Fibroblast of skin of back (primary cell): Measurements from ENCODE around the gene FOXD4L6. TPM values are rescaled to one million over a fixed set of nuclear protein-coding genes. Genes with fewer than 3 reads are reported as not detected.
"Not testable (repeated sequence)": the region's sequence is repeated elsewhere in the genome, so short reads cannot be mapped to it uniquely, and the experiment has no call there.

Experiments
- DNase-seq: peaks from one replicate; pipeline ENCODE4 v3.0.0-alpha.2; 2013
- polyA plus RNA-seq, 2 experiments: library from polyadenylated mRNA; unstranded; fragments of 120-200 nt; gene quantifications; one replicate each; pipeline ENCODE4 v1.2.1, GENCODE V29; 2013; ENCODE audit not compliant: insufficient read length in 2 of 2

FOXD4L6 gene
- polyA plus RNA-seq (2013, experiment 1 of 2; ENCODE audit: insufficient read length): not detected
- not detected for polyA plus RNA-seq (2013, experiment 2 of 2; ENCODE audit: insufficient read length)

- DNase-seq: not testable (repeated sequence)
These were observed at the start of gene FOXD4L6 for GRCh38 chr9:41128581-41128980. Gene FOXD4L6 (minus strand): TSS chr9:41128681. CDS start chr9:41128383, 298 bp downstream.

GRCh38 chr9:41174994-41175393 lies 46.5 kb upstream of the FOXD4L6 start:
- DNase-seq: not testable (repeated sequence)

- not testable (repeated sequence) for DNase-seq
These were observed 21.6 kb upstream of the FOXD4L6 start for GRCh38 chr9:41150116-41150515.

GRCh38 chr9:41141878-41142277 lies 13.4 kb upstream of the FOXD4L6 start:
- DNase-seq: not testable (repeated sequence)

GRCh38 chr9:41126746-41127446 lies 1.6 kb downstream of the FOXD4L6 start:
- not testable (repeated sequence) for DNase-seq

- DNase-seq: not testable (repeated sequence)
These were observed 2.5 kb downstream of the FOXD4L6 start for GRCh38 chr9:41125936-41126335.

- DNase-seq: not testable (repeated sequence)
These were observed 3.3 kb downstream of the FOXD4L6 start for GRCh38 chr9:41125109-41125658.

- DNase-seq: not testable (repeated sequence)
These were observed 4.0 kb downstream of the FOXD4L6 start for GRCh38 chr9:41124250-41125108.

- not testable (repeated sequence) for DNase-seq
These were observed 4.7 kb downstream of the FOXD4L6 start for GRCh38 chr9:41123812-41124211.

- not testable (repeated sequence) for DNase-seq
These were observed 5.1 kb downstream of the FOXD4L6 start for GRCh38 chr9:41123396-41123795.

- DNase-seq: not testable (repeated sequence)
These were observed 7.8 kb downstream of the FOXD4L6 start for GRCh38 chr9:41120696-41121095.

GRCh38 chr9:41119719-41120118 lies 8.8 kb downstream of the FOXD4L6 start:
- DNase-seq: not testable (repeated sequence)

GRCh38 chr9:41119311-41119710 lies 9.2 kb downstream of the FOXD4L6 start:
- DNase-seq: not testable (repeated sequence)

- DNase-seq: not testable (repeated sequence)
These were observed 15.1 kb downstream of the FOXD4L6 start for GRCh38 chr9:41113348-41113747.

GRCh38 chr9:41111414-41111813 lies 17.1 kb downstream of the FOXD4L6 start:
- DNase-seq: not testable (repeated sequence)

- not testable (repeated sequence) for DNase-seq
These were observed 17.6 kb downstream of the FOXD4L6 start for GRCh38 chr9:41110913-41111312.

GRCh38 chr9:41109253-41109652 lies 19.2 kb downstream of the FOXD4L6 start:
- not testable (repeated sequence) for DNase-seq

GRCh38 chr9:41108816-41109215 lies 19.7 kb downstream of the FOXD4L6 start:
- DNase-seq: not testable (repeated sequence)

- not testable (repeated sequence) for DNase-seq
These were observed 21.9 kb downstream of the FOXD4L6 start for GRCh38 chr9:41106472-41107116.

- not testable (repeated sequence) for DNase-seq
These were observed 22.8 kb downstream of the FOXD4L6 start for GRCh38 chr9:41105557-41106253.

GRCh38 chr9:41104542-41104941 lies 23.9 kb downstream of the FOXD4L6 start:
- not testable (repeated sequence) for DNase-seq

GRCh38 chr9:41100508-41100907 lies 28.0 kb downstream of the FOXD4L6 start:
- not testable (repeated sequence) for DNase-seq
